SK-N-DZ (cell line): ENCODE results near the gene GOLGA8S. TPM values are rescaled to one million over a fixed set of nuclear protein-coding genes. Genes with fewer than 3 reads are reported as not detected.
"Not testable (repeated sequence)": the region's sequence is repeated elsewhere in the genome, so short reads cannot be mapped to it uniquely, and the experiment has no call there.

Experiments
- DNase-seq: peaks from one replicate; pipeline ENCODE4 v3.0.0-alpha.2; 2015; ENCODE audit warnings: low spot score
- polyA plus RNA-seq, 2 experiments: library from polyadenylated mRNA; depleted of rRNA; stranded (reverse); fragments of >200 nt; gene quantifications; 2 replicates each; pipeline ENCODE4 v1.2.3, GENCODE V29; 2014

GOLGA8S gene
- not detected in 2 replicates for polyA plus RNA-seq (2014; cell fraction: cytosol; rRNA removed)
- polyA plus RNA-seq (2014; cell fraction: nucleus; rRNA removed) = 0.07 and 0.21 TPM in 2 replicates

GRCh38 chr15:23354448-23354847, at the start of gene GOLGA8S:
Gene GOLGA8S (plus strand): TSS chr15:23354748. CDS start chr15:23354810, 62 bp downstream.
- not testable (repeated sequence) for DNase-seq

GRCh38 chr15:23304805-23305204, 49.7 kb upstream of the GOLGA8S start:
- DNase-seq = not testable (repeated sequence)

- DNase-seq = not testable (repeated sequence)
These were observed 48.6 kb upstream of the GOLGA8S start for GRCh38 chr15:23305921-23306320.

- not testable (repeated sequence) for DNase-seq
These were observed 43.3 kb upstream of the GOLGA8S start for GRCh38 chr15:23311233-23311632.

- not testable (repeated sequence) for DNase-seq
These were observed 20.5 kb upstream of the GOLGA8S start, which contains the start of gene GOLGA6L26 for GRCh38 chr15:23334096-23334495. Gene GOLGA6L26 (minus strand): TSS chr15:23334196. CDS start chr15:23334135, 61 bp downstream.

GRCh38 chr15:23362622-23363021, 8.1 kb downstream of the GOLGA8S start:
- DNase-seq = not testable (repeated sequence)

- DNase-seq = not testable (repeated sequence)
These were observed 9.7 kb downstream of the GOLGA8S start for GRCh38 chr15:23364261-23364660.

- no peak for DNase-seq
These were observed 16.0 kb downstream of the GOLGA8S start for GRCh38 chr15:23370578-23370977.

GRCh38 chr15:23371134-23371533, 16.6 kb downstream of the GOLGA8S start:
- not testable (repeated sequence) for DNase-seq

- DNase-seq = not testable (repeated sequence)
These were observed 17.3 kb downstream of the GOLGA8S start for GRCh38 chr15:23371868-23372267.

- DNase-seq = no peak
These were observed 17.7 kb downstream of the GOLGA8S start for GRCh38 chr15:23372284-23372683.

GRCh38 chr15:23372891-23373600, 18.5 kb downstream of the GOLGA8S start:
- not testable (repeated sequence) for DNase-seq

GRCh38 chr15:23374226-23374625, 19.7 kb downstream of the GOLGA8S start:
- not testable (repeated sequence) for DNase-seq

GRCh38 chr15:23378946-23379345, 24.4 kb downstream of the GOLGA8S start:
- not testable (repeated sequence) for DNase-seq

GRCh38 chr15:23380700-23381099, 26.2 kb downstream of the GOLGA8S start:
- DNase-seq = not testable (repeated sequence)

- not testable (repeated sequence) for DNase-seq
These were observed 26.6 kb downstream of the GOLGA8S start for GRCh38 chr15:23381192-23381591.

GRCh38 chr15:23384371-23384770, 29.8 kb downstream of the GOLGA8S start:
- no peak for DNase-seq

GRCh38 chr15:23385886-23386430, 31.4 kb downstream of the GOLGA8S start:
- DNase-seq = no peak

GRCh38 chr15:23387621-23388190, 33.2 kb downstream of the GOLGA8S start:
- DNase-seq = no peak

- no peak for DNase-seq
These were observed 40.6 kb downstream of the GOLGA8S start for GRCh38 chr15:23395030-23395692.

GRCh38 chr15:23395832-23396231, 41.3 kb downstream of the GOLGA8S start:
- DNase-seq = no peak

- no peak for DNase-seq
These were observed 43.2 kb downstream of the GOLGA8S start for GRCh38 chr15:23397779-23398178.
